SK-N-MC (cell line): ENCODE measurements around the gene GAS6.

ENCODE experiments used
- EZH2 ChIP-seq: fragments of 200-600 bp; sonication (generic); IDR thresholded peaks from one replicate; pipeline ENCODE4 v1.6.1; 2017; ENCODE audit warnings: antibody characterized with exemption
- POLR2AphosphoS5 ChIP-seq: IDR thresholded peaks from 2 replicates; pipeline ENCODE4 v1.6.1; 2012; ENCODE audit warnings: mild to moderate bottlenecking, low read depth, low read length, borderline replicate concordance

- no peak for TF ChIP-seq EZH2
- TF ChIP-seq POLR2AphosphoS5 = no peak
These were observed 3.0 kb downstream of the GAS6 start for GRCh38 chr13:113860665-113861432.
